ENCODE data around the gene SPTLC2. TPM values are rescaled to one million over a fixed set of nuclear protein-coding genes. Genes with fewer than 3 reads are reported as not detected.

Gene SPTLC2
- total and polyA plus RNA-seq, 2 of the 13 experiments (the other 11 are each of a cell fraction or from before 2014, with no cell fraction given), result 17.4 to 17.5 TPM

DNA sequence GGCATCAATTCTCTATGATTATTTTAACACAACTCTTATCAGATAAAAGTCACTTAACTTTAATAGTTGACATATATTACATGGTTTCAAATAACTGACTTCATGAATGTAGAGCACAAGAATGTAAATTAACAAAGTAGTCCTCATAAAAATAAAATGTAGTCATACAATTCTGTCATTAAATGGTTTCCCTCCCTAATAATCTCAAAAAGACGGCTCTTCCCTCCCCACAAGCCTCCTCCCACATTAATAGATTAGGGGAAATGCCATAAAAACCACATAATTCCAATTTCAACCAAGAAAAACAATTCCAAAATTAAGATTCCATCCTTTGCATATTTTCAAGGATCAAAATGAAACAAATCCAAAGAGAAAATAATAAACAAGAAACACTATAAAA lies 36.7 kb downstream of the SPTLC2 start:
- ChIA-PET POLR2A (no interaction called here), CTCF (ENCODE audit: low intra/inter-chr PET ratio, low total read pairs) (no interaction called here)
- no peak for TF ChIP-seq NR2C2 (CRISPR knock-in tag; IDR thresholded peaks at IDR 0.05; ENCODE audit: borderline replicate concordance)
- no peak for ATAC-seq
- H3K36me3 ChIP-seq (replicated peaks in 1 of 2; ENCODE audit: control insufficient read depth in 1 of 2, insufficient read depth in 2 of 2, low read length in 2 of 2), result peaks cover 6 to 18% of the 10 kb centered on the region in 2 experiments
- no peak for DNase-seq (ENCODE audit: low spot score)
- BruUV-seq (replicated peaks), result no TSS peak
- in situ Hi-C loops (cut with HindIII; ENCODE audit: extremely low pct_ligation_motif_present, low pct_unique_long_range_greater_than_20kb) (no loop called here), intact Hi-C loops (cut with micrococcal nuclease; ENCODE audit: unreplicated experiment) (no loop called here)
- WGBS (ENCODE audit: low lambda C conversion rate), result 94% methylated on average over 1 of the region's 1 CpG
- no peaks in the 10 kb centered on the region for H3K9me3 ChIP-seq (ENCODE audit: low read length)
- H4K20me1 ChIP-seq (ENCODE audit: insufficient read depth, low read length), result no peaks in the 10 kb centered on the region
- no peak overlapping the region for H3K9ac ChIP-seq (ENCODE audit: insufficient read depth, low read depth, low read length)
- no peak for FAIRE-seq
- no peak overlapping the region for H3K4me2 ChIP-seq (ENCODE audit: low read depth, low read length)
- peaks cover 6% of the 10 kb centered on the region for H3K79me2 ChIP-seq (ENCODE audit: insufficient read depth, low read length)
- H3K4me1 ChIP-seq (ENCODE audit: insufficient read depth, low read length), result no peaks in the 10 kb centered on the region
- H3K4me3 ChIP-seq (replicated peaks in 1 of 3; ENCODE audit: insufficient read depth in 1 of 3, low read depth in 2 of 3, low read length in 3 of 3), result no peak overlapping the region
- H3K27ac ChIP-seq (ENCODE audit: extremely low read length, insufficient read depth, low read length), result no peak overlapping the region
- no peak overlapping the region for H2AFZ ChIP-seq (ENCODE audit: low read length)
- no peaks in the 10 kb centered on the region for H3K27me3 ChIP-seq (ENCODE audit: control insufficient read depth in 1 of 2, insufficient read depth in 2 of 2, low read length in 2 of 2)

DNA sequence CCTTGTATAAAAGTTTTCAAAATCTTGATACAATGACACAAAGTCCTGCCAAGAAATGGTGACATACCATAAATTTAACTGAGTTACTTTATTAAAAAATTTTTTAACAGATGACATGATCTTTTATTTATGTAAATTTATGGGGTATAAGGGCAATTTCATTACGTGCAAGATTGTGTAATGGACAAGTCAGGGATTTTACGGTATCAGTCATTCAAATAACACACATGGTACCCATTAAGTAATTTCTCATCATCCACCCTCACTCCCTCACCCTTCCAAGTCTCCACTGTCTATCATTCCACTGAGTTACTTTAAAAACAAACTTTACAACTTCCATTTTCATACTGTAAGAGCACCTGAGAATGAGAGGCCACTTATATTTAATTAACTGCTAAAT lies 37.4 kb downstream of the SPTLC2 start:
- no peaks in the 10 kb centered on the region for H3K4me1 ChIP-seq (ENCODE audit: insufficient read depth, low read length)
- H3K79me2 ChIP-seq (ENCODE audit: insufficient read depth, low read length), result peaks cover 6% of the 10 kb centered on the region
- no peaks in the 10 kb centered on the region for H4K20me1 ChIP-seq (ENCODE audit: insufficient read depth, low read length)
- H3K27me3 ChIP-seq (ENCODE audit: control insufficient read depth in 1 of 2, insufficient read depth in 2 of 2, low read length in 2 of 2), result no peaks in the 10 kb centered on the region
- TF ChIP-seq, protein P1, sequence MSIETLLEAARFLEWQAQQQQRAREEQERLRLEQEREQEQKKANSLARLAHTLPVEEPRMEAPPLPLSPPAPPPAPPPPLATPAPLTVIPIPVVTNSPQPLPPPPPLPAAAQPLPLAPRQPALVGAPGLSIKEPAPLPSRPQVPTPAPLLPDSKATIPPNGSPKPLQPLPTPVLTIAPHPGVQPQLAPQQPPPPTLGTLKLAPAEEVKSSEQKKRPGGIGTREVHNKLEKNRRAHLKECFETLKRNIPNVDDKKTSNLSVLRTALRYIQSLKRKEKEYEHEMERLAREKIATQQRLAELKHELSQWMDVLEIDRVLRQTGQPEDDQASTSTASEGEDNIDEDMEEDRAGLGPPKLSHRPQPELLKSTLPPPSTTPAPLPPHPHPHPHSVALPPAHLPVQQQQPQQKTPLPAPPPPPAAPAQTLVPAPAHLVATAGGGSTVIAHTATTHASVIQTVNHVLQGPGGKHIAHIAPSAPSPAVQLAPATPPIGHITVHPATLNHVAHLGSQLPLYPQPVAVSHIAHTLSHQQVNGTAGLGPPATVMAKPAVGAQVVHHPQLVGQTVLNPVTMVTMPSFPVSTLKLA (IDR thresholded peaks at IDR 0.05), result no peak
- TF ChIP-seq DNMT3B (CRISPR knock-in tag; conservative IDR thresholded peaks at IDR 0.05), result no peak
- TF ChIP-seq, protein P2, sequence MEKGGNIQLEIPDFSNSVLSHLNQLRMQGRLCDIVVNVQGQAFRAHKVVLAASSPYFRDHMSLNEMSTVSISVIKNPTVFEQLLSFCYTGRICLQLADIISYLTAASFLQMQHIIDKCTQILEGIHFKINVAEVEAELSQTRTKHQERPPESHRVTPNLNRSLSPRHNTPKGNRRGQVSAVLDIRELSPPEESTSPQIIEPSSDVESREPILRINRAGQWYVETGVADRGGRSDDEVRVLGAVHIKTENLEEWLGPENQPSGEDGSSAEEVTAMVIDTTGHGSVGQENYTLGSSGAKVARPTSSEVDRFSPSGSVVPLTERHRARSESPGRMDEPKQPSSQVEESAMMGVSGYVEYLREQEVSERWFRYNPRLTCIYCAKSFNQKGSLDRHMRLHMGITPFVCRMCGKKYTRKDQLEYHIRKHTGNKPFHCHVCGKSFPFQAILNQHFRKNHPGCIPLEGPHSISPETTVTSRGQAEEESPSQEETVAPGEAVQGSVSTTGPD (CRISPR knock-in tag; IDR thresholded peaks at IDR 0.05), result no peak
- no peak for TF ChIP-seq ZNF251 (CRISPR knock-in tag; IDR thresholded peaks at IDR 0.05)
- no peak for TF ChIP-seq HNRNPUL1 (IDR thresholded peaks at IDR 0.05; ENCODE audit: low read depth, low read length)
- no peak for TF ChIP-seq HDAC6 (IDR thresholded peaks at IDR 0.05; ENCODE audit: low read depth, low read length)
- no peak for FAIRE-seq
- CTCF ChIA-PET (ENCODE audit: low intra/inter-chr PET ratio, low total read pairs), result no interaction called here
- H3K9ac ChIP-seq (ENCODE audit: insufficient read depth, low read depth, low read length), result no peak overlapping the region
- no TSS peak for BruUV-seq (replicated peaks)
- DNase-seq (ENCODE audit: low spot score), result no peak
- intact Hi-C loops (cut with micrococcal nuclease; ENCODE audit: unreplicated experiment), result no loop called here
- H3K9me3 ChIP-seq (ENCODE audit: low read length), result no peaks in the 10 kb centered on the region
- peaks cover 6 to 18% of the 10 kb centered on the region in 2 experiments for H3K36me3 ChIP-seq (replicated peaks in 1 of 2; ENCODE audit: control insufficient read depth in 1 of 2, insufficient read depth in 2 of 2, low read length in 2 of 2)
- ATAC-seq, result no peak
- no peak overlapping the region for H3K4me3 ChIP-seq (replicated peaks in 1 of 3; ENCODE audit: insufficient read depth in 1 of 3, low read depth in 2 of 3, low read length in 3 of 3)
- no peak overlapping the region for H2AFZ ChIP-seq (ENCODE audit: low read length)
- H3K27ac ChIP-seq (ENCODE audit: extremely low read length, insufficient read depth, low read length), result no peak overlapping the region
- POLR2A ChIA-PET, result no interaction called here
- in situ Hi-C loops (cut with HindIII; ENCODE audit: extremely low pct_ligation_motif_present, low pct_unique_long_range_greater_than_20kb), result no loop called here
- WGBS (ENCODE audit: low lambda C conversion rate), result 97% methylated on average over 2 of the region's 2 CpGs
- no peak overlapping the region for H3K4me2 ChIP-seq (ENCODE audit: low read depth, low read length)
